DND-41 (cell line): Measurements from ENCODE around the gene CYP2F1.

Experiments
- CTCF ChIP-seq: IDR thresholded peaks from 2 replicates; pipeline ENCODE4 v1.5.1; 2012; ENCODE audit warnings: borderline replicate concordance, low read length, moderate library complexity, mild to moderate bottlenecking; ENCODE audit not compliant: poor library complexity, severe bottlenecking; ENCODE audit errors: extremely low read depth
- EZH2 ChIP-seq: IDR thresholded peaks from 3 replicates; pipeline ENCODE4 v1.6.1; 2012; ENCODE audit warnings: borderline replicate concordance, low read depth, mild to moderate bottlenecking, moderate library complexity, low read length, inconsistent platforms; ENCODE audit not compliant: severe bottlenecking

- TF ChIP-seq CTCF: no peak
- TF ChIP-seq EZH2: no peak
Measured at GRCh38 chr19:41166944-41167804, 52.9 kb downstream of the CYP2F1 start.
